ENCODE measurements around the gene IL4R. TPM values are rescaled to one million over a fixed set of nuclear protein-coding genes. Genes with fewer than 3 reads are reported as not detected.

The IL4R gene
- total and polyA plus RNA-seq, 2 of the 13 experiments (the other 11 are each of a cell fraction or from before 2014, with no cell fraction given): 15.9 to 49.6 TPM

GRCh38 chr16:27408012-27408601 is 94.3 kb downstream of the IL4R start (continued):
- TF ChIP-seq, protein P1, sequence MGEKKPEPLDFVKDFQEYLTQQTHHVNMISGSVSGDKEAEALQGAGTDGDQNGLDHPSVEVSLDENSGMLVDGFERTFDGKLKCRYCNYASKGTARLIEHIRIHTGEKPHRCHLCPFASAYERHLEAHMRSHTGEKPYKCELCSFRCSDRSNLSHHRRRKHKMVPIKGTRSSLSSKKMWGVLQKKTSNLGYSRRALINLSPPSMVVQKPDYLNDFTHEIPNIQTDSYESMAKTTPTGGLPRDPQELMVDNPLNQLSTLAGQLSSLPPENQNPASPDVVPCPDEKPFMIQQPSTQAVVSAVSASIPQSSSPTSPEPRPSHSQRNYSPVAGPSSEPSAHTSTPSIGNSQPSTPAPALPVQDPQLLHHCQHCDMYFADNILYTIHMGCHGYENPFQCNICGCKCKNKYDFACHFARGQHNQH (CRISPR knock-in tag; IDR thresholded peaks at IDR 0.05): 0 out of 2 replicates have a peak, but pooled peaks have one; percentile 51
- TF ChIP-seq FOSL2 (CRISPR knock-in tag; IDR thresholded peaks at IDR 0.05) (peak; percentile 96), ATF3 (CRISPR knock-in tag; IDR thresholded peaks at IDR 0.05) (peak; percentile 67), ZNF292 (CRISPR knock-in tag; IDR thresholded peaks at IDR 0.05; ENCODE audit: borderline replicate concordance, low read depth) (no peak), ISX (CRISPR knock-in tag; conservative IDR thresholded peaks at IDR 0.05) (no peak), ZNF639 (CRISPR knock-in tag; conservative IDR thresholded peaks at IDR 0.05) (no peak), JARID2 (CRISPR knock-in tag; IDR thresholded peaks at IDR 0.05; ENCODE audit: insufficient replicate concordance) (no peak), HCFC1 (IDR thresholded peaks at IDR 0.05; ENCODE audit: low read depth, low read length) (no peak), NR2F6 (IDR thresholded peaks at IDR 0.05) (no peak; the same call in 1 of the 2 replicates), NR2F6 (CRISPR knock-in tag; IDR thresholded peaks at IDR 0.05) (peak; percentile 57)

DNA sequence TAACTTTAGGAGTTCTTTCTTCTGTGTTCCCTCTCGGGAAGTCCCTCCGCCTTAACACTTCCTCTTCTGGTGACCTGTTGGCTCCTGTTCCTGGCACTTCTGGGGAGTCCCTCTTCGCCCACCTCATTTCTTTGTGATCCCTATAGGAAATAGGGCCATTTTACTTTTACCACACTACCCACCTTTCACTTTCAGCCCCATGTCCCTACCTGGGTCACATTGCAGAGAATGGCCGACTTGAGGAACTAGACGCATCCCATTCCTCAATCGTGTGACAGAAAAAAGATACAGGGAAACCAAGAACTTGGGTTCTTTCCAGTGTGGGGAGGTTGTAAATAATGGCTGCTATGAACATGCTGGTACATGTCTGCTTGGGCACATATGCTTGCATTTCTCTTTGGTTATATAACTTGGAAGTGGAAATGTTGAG is 94.8 kb downstream of the IL4R start:
- Histone ChIP-seq H3K4me3 (replicated peaks in 1 of 3; ENCODE audit: insufficient read depth in 1 of 3, low read depth in 2 of 3, low read length in 3 of 3) (no peak overlapping the region; a peak in 1 of 6 replicates), H4K20me1 (ENCODE audit: insufficient read depth, low read length) (no peaks in the 10 kb centered on the region), H3K4me1 (ENCODE audit: insufficient read depth, low read length) (peaks cover 34% of the 10 kb centered on the region), H3K4me2 (ENCODE audit: low read depth, low read length) (peak overlapping the region; percentile 63), H3K9ac (ENCODE audit: insufficient read depth, low read depth, low read length) (peak overlapping the region; percentile 13; the same call in 1 of the 2 replicates), H3K9me3 (ENCODE audit: low read length) (peaks cover 8% of the 10 kb centered on the region; the same call in 1 of the 2 replicates), H2AFZ (ENCODE audit: low read length) (peak overlapping the region; percentile 18), H3K36me3 (replicated peaks in 1 of 2; ENCODE audit: control insufficient read depth in 1 of 2, insufficient read depth in 2 of 2, low read length in 2 of 2) (no peaks in the 10 kb centered on the region), H3K27ac (ENCODE audit: extremely low read length, insufficient read depth, low read length) (no peak overlapping the region), H3K79me2 (ENCODE audit: insufficient read depth, low read length) (no peaks in the 10 kb centered on the region), H3K27me3 (ENCODE audit: control insufficient read depth in 1 of 2, insufficient read depth in 2 of 2, low read length in 2 of 2) (peaks cover 2 to 28% of the 10 kb centered on the region in 2 experiments; a peak in 4 of 5 replicates)
- POLR2A ChIA-PET: interaction anchor here (0.9 to 1.0 kb wide), 3 partner anchors 9 to 205 kb away, joined by 3 read pairs; partner anchors contain the start of gene KDM8
- 76% methylated on average over 6 of the region's 6 CpGs for WGBS (ENCODE audit: low lambda C conversion rate)
- in situ Hi-C loops (cut with HindIII; ENCODE audit: extremely low pct_ligation_motif_present, low pct_unique_long_range_greater_than_20kb) (no loop called here), intact Hi-C loops (cut with micrococcal nuclease; ENCODE audit: unreplicated experiment) (no loop called here)
- no peak for DNase-seq (ENCODE audit: low spot score)
- ATAC-seq: no peak
- CTCF ChIA-PET (ENCODE audit: low intra/inter-chr PET ratio, low total read pairs): no interaction called here
- no peak for FAIRE-seq
- no TSS peak for BruUV-seq (replicated peaks)
- TF ChIP-seq SALL1 (CRISPR knock-in tag; IDR thresholded peaks at IDR 0.05): no peak
- TF ChIP-seq NBN (conservative IDR thresholded peaks at IDR 0.05): no peak
- TF ChIP-seq, protein P2, sequence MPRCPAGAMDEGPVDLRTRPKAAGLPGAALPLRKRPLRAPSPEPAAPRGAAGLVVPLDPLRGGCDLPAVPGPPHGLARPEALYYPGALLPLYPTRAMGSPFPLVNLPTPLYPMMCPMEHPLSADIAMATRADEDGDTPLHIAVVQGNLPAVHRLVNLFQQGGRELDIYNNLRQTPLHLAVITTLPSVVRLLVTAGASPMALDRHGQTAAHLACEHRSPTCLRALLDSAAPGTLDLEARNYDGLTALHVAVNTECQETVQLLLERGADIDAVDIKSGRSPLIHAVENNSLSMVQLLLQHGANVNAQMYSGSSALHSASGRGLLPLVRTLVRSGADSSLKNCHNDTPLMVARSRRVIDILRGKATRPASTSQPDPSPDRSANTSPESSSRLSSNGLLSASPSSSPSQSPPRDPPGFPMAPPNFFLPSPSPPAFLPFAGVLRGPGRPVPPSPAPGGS (CRISPR knock-in tag; IDR thresholded peaks at IDR 0.05): 0 out of 2 replicates have a peak, but pooled peaks have one; percentile 44
- no peak for TF ChIP-seq ZNF597 (CRISPR knock-in tag; IDR thresholded peaks at IDR 0.05)
- peak; percentile 30; the same call in 1 of the 2 replicates for TF ChIP-seq TP53 (CRISPR knock-in tag; conservative IDR thresholded peaks at IDR 0.05)
- TF ChIP-seq JUND (CRISPR knock-in tag; IDR thresholded peaks at IDR 0.05): no peak
- TF ChIP-seq THAP8 (CRISPR knock-in tag; IDR thresholded peaks at IDR 0.05; ENCODE audit: borderline replicate concordance): no peak
- TF ChIP-seq MED1 (CRISPR knock-in tag; IDR thresholded peaks at IDR 0.05): no peak
- TF ChIP-seq ZNF343 (CRISPR knock-in tag; IDR thresholded peaks at IDR 0.05): no peak

Measured in HepG2 (cell line).